D721Med (cell line): ENCODE results near the gene DNAJC16.
"Not testable (repeated sequence)": the region's sequence is repeated elsewhere in the genome, so short reads cannot be mapped to it uniquely, and the experiment has no call there.

ENCODE experiments used
- DNase-seq: peaks from one replicate; pipeline ENCODE4 v3.0.0; 2011; ENCODE audit warnings: low spot score; ENCODE audit not compliant: insufficient read length
- FAIRE-seq: peaks from 2 replicates; lab custom pipeline; 2011; peaks lifted over from hg19 to GRCh38; lab: Jason Lieb, UNC
- TF ChIP-seq, protein P1 (sequence below): IDR thresholded peaks from 2 replicates; pipeline ENCODE4 v1.5.1; 2012; ENCODE audit warnings: mild to moderate bottlenecking, control low read depth; ENCODE audit not compliant: insufficient read depth; ENCODE audit errors: missing control alignments

Gene DNAJC16

DNA sequence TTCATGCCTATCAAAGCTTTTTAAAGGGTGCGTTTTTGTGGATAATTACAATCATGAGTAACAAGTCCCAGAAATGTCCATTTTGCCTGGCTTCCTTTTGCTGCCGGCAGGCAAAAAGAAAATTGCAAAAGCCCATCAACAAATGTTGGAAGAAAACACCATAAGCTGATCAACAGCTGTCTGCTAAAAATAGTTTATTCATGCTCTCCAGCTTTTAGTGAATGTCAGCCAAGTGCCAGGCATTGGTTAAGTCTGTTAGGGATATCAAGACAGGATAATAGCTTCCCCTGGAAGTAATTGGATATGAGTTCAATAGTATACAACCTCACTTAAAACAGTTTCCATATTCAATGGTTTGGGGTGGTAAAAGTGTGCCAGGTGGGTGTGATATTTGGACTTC lies 71.8 kb downstream of the DNAJC16 start:
- TF ChIP-seq, protein P1, sequence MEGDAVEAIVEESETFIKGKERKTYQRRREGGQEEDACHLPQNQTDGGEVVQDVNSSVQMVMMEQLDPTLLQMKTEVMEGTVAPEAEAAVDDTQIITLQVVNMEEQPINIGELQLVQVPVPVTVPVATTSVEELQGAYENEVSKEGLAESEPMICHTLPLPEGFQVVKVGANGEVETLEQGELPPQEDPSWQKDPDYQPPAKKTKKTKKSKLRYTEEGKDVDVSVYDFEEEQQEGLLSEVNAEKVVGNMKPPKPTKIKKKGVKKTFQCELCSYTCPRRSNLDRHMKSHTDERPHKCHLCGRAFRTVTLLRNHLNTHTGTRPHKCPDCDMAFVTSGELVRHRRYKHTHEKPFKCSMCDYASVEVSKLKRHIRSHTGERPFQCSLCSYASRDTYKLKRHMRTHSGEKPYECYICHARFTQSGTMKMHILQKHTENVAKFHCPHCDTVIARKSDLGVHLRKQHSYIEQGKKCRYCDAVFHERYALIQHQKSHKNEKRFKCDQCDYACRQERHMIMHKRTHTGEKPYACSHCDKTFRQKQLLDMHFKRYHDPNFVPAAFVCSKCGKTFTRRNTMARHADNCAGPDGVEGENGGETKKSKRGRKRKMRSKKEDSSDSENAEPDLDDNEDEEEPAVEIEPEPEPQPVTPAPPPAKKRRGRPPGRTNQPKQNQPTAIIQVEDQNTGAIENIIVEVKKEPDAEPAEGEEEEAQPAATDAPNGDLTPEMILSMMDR: no peak
- no peak for DNase-seq
- FAIRE-seq: no peak

DNA sequence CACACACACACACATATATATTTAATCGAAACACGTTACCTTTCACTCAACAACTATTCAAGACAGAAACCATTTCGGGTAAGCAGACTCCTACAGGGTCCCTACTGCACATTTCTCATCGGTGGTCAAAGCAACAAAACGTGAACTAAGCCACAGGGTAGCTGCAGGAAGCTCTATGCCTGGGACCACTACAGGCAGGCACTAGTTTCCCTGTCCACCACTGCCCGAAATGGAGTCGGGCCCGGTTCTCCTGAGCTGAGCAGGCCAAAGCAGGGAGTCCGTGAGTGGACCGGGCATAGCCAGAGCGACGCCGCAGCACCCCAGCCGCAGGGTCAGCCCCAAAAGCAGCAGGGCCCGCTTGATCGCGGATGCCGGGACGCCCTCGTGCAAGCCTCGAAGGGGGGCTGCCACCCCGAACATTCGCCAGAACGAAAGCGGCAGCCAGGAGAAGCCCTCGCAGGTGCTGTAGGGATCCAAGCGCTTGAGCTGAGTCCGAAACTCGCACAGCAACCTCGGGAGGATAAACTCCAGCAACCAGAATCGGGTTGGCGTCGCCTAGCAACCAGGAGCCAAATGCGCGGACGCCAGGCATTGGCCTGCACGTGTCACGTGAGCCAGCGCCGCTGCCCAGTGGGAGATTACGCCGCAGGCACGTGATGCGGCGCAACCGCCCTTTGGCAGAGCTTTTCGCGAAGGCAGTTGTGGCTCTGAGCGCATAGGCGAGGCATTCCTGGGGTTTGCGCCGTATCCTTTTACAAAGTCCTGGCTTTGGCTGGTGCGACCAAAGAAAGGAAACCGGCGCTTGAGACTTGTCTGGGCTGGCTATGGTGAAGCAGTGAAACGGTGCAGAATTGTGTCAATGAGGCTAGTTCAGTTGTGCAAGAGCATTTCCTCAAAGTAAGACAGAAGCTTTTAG lies 76.7 kb downstream of the DNAJC16 start:
- DNase-seq: peak; percentile 82
- TF ChIP-seq, protein P1: no peak

DNA sequence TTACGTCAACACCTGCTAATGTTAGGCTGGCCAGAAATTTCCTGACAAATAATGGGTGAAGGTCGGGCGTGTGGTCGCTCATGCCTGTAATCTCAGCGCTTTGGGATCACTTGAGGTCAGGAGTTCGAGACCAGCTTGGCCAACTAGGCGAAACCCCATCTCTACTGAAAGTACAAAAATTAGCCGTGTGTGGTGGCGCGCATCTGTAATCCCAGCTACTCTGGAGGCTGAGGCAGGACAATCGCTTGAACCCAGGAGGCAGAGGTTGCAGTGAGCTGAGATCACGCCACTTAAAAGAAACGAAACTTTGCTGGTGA lies 77.3 kb downstream of the DNAJC16 start:
- DNase-seq, FAIRE-seq: not testable (repeated sequence)

More for the DNA sequence above, 76.7 kb downstream of the DNAJC16 start:
- no peak for FAIRE-seq

DNA sequence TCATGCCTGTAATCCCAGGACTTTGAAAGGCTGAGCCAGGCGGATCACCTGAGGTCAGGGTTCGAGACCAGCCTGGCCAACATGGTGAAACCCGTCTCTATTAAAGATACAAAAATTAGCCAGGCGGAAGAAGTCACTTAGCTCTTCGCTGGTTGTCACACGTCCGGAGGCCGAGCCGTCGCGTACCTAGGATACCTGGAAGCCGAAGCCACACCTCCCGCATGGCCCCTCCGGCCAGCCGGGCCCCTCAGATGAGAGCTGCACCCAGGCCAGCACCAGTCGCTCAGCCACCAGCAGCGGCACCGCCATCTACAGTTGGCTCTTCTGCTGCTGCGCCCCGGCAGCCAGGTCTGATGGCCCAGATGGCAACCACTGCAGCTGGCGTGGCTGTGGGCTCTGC lies 77.8 kb downstream of the DNAJC16 start:
- not testable (repeated sequence) for FAIRE-seq

DNA sequence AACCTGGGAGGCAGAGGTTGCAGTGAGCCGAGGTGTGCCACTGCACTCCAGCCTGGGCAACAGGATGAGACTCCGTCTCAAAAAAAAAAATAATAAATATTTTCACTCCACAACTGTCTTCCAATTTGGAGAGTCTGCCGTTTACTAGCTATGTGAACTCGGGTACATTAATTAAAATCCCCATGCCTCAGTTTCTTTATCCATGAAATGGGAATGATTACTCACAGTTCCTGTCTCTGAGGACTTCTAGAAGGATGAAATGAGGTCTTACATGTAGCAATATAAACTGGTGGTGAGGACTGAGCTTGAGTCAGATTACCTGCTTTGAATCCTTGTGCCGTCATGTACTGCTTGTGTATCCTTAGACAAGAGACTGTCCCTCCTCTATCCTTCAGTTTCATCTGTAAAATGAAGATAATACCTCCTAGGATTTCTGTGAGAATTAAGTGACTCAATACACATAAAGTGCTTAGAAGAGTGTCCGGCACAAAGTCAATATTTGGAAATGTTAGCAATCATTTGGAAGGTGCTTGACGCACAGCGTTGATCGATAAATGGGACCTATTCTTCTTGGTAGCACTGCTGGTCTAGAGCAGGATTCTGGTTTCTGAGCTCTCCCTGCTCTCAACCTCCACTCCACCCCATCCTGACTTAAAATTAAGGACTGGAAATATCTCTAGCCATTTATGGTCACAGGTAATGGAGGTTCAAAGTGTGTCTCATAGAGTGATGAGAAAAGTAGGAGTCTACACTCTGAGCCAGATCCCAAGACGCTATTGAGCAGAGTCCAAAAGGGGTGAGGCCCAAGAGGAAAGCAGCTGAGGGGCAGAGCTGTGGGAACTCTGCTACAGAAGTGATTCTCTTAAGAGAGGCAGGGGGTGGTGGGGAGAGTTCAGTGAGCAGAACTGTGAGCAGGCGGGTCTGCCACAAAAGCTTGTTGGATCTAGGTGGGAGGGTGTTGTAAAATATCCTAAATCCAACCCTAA lies 79.0 kb downstream of the DNAJC16 start:
- TF ChIP-seq, protein P1: no peak

More for the DNA sequence above, 77.8 kb downstream of the DNAJC16 start:
- DNase-seq: not testable (repeated sequence)

DNA sequence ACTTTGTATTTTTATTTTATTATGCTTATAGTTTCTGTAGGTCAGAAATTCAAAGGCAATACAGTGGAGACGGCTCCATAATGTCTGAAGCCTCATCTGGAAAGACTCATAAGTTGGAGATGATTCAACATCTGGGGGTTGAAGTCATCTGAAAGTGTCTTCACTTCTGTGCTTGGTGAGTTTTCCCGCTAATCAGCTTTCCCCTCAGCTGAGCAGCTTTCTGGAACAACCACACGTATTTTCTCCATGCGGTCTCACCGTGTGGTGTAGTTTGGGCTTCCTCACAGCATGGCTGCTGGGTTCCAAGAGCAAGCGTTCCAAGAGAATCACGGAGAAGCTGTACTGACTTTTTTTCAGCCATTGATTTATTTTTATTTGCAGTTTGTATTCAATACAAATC lies 83.0 kb downstream of the DNAJC16 start:
- FAIRE-seq: no peak
- DNase-seq: no peak
- TF ChIP-seq, protein P1: no peak

More for the DNA sequence above, 79.0 kb downstream of the DNAJC16 start:
- FAIRE-seq: no peak
- DNase-seq: no peak

DNA sequence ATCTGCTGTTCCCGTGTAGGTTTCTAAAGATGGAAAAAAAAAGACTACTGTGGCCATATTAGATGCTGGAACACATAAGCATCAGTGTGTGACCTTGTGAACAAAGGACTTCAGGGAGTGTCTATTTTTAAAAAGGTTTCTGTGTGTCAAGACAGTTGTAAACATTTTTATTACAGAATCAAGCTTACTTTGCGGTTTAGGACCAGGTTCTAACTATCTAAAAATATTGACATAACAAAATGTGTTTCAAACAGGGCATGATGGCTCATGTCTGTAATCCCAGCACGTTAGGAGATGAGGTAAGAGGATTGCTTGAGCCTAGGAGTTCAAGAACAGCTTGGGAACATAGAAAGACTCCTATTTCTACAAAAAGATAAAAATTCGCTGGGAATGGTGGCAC lies 83.5 kb downstream of the DNAJC16 start:
- FAIRE-seq (no peak), DNase-seq (no peak)
- TF ChIP-seq, protein P1: no peak
